ENCODE results near the gene LEFTY1.
A peak's percentile ranks its signal among the peaks of the same experiment; 100 is the strongest.
"Not testable (repeated sequence)": the region's sequence is repeated elsewhere in the genome, so short reads cannot be mapped to it uniquely, and the experiment has no call there.

Gene LEFTY1
- total RNA-seq: 0 to 0.15 (median 0) reads per million in 4 donors

DNA sequence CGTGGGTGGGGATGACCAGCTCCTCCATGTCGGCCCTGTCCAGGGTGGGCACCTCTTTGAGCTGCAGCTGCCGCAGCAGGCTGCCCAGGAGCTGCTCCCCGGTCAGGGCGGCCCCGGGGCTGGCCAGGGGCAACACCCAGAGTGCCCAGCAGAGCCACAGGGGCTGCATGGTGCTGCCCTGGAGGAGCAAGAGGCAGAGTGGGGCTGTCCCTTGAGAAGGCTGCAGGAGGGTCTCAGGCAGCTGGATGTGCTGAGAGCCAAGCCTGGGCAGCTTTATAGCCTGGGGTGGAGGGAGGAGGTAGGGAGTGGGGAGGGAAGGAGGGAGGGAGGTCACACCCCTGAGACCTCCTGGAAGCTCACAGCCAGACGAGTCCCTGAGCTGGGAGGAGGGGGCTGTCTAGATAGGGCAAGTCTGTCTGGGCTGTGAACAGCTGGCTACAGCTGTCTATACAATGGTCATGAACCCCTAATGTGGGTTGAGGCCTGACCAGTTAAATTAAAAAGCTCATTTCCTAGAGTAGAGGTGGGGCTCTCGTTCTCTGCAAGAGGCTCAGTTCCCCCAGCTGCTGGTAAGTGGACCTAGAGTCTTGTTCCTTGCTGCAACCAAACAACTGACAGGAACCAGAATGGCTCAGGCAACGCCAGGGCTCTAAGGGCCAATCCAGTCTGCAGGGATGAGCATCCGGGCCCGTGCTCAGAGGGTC is at the start of gene LEFTY1:
TSS of gene LEFTY1 (minus strand) at position 249 of the 704 bp plus-strand sequence. CDS start at position 169, 80 bp downstream.
- no peak for DNase-seq

- DNase-seq: no peak
Observed at GRCh38 chr1:225937048-225937968, 48.4 kb upstream of the LEFTY1 start.

- DNase-seq: no peak
Observed at GRCh38 chr1:225936523-225936922, 47.6 kb upstream of the LEFTY1 start.

DNA sequence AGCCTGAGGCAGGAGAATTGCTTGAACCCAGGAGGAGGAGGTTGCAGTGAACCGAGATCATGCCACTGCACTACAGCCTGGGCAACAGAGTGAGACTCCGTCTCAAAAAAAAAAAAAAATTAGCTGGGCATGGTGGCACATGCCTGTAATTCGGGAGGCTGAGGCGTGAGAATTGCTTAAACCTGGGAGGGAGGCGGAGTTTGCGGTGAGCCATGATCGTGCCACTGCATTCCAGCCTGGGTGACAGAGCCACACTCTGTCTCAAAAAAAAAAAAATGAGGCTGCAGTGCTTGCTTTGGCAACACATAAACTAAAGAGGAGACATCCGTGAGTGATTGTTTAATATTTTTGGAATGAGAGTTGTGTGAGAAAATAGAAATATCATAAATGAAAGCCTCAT is 47.1 kb upstream of the LEFTY1 start:
- DNase-seq: not testable (repeated sequence)

GRCh38 chr1:225934711-225935110 is 45.8 kb upstream of the LEFTY1 start:
- no peak for DNase-seq

GRCh38 chr1:225933072-225933471 is 44.1 kb upstream of the LEFTY1 start:
- DNase-seq: no peak

DNA sequence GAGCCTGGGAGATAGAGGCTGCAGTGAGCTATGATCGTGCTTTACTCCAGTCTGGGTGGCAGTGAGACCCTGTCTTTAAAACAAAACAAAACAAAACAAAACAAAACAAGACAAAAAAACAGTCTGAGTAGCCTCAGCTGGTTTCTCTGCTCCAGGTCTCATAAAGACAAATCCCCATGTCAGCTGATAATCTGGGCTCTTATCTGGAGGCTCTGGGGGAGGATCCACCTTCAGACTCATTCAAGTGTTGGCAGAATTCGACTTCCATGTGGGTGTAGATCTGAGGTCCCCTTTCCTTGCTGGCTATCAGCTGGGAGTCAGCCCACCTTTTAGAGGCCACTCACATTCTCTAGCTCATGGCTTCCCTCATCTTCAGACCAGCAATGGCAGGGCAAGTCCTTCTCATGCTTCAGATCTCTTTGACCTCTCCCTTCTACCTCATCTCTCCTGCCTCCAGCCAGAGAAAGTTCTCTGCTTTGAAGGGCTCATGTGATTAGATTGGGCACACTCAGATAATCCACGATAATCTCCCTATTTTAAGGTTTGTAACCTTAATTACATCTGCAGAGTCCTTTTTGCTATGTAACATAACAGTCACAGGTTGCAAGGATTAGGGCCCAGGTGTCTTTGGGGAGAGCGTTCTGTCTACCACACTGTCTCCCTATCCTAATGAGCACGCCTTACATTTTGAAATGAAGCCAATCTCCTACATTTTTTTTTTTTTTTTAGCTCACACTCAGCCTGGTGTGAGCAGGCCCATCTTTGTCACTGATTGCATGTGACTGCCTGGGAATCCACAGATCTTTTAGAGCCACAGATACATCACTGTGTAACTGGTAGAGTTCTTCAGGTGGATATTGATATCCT is 42.6 kb upstream of the LEFTY1 start:
- DNase-seq: no peak

DNA sequence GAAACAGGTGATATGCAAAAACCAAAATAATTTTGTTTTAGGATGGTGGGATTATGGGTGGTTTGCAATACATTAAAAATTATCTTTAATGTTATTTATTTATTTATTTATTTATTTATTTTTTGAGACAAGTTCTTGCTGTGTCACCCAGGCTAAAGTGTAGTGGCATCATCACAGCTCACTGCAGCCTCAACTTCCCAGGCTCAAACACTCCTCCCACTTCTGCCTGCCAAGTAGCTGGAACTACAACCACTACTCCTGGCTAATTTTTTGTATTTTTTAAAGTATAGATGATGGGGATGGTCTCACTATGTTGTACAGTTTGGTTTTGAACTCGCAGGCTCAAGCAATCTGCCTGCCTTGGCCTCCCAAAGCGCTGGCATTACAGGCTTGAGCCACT is 41.6 kb upstream of the LEFTY1 start:
- DNase-seq: no peak

- not testable (repeated sequence) for DNase-seq
Observed at GRCh38 chr1:225929462-225929861, 40.5 kb upstream of the LEFTY1 start.

GRCh38 chr1:225928186-225929175 is 39.5 kb upstream of the LEFTY1 start:
- DNase-seq: peak in 1 of 5 donors; percentile 53

GRCh38 chr1:225926551-225927113 is 37.7 kb upstream of the LEFTY1 start:
- DNase-seq: no peak

- peak; percentile 89 to 97 (median 90) for DNase-seq
Observed at GRCh38 chr1:225923692-225924555, 35.0 kb upstream of the LEFTY1 start, which contains the start of gene PYCR2. TSS of gene PYCR2 (minus strand) at chr1:225924250. CDS start at chr1:225924110, 140 bp downstream.

GRCh38 chr1:225923381-225923691 is 34.4 kb upstream of the LEFTY1 start:
- no peak for DNase-seq

- no peak for DNase-seq
Observed at GRCh38 chr1:225921734-225922709, 33.1 kb upstream of the LEFTY1 start.

- DNase-seq: peak in 1 of 5 donors; percentile 38
Observed at GRCh38 chr1:225919906-225920305, 31.0 kb upstream of the LEFTY1 start.

DNA sequence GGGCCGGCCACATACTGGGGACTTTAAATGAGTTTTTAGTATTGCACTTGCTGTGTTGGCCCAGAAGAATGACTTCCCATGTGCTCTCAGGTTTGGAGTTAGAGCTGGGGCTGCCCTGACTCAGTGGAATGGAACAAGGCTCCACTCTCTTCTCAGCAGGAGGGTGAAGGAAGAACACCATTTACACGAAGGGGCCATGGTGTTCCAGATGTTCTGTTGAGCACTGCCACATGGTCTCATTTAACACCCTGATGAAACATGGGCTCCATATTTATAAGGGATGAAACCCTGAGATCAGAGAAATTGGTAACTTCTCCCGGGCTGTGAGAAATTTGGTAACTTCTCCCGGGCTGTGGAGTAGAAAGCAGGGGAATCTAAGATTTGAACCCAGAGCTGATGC is 29.3 kb upstream of the LEFTY1 start:
- no peak for DNase-seq

GRCh38 chr1:225917536-225917935 is 28.6 kb upstream of the LEFTY1 start:
- DNase-seq: no peak

- DNase-seq: no peak
Observed at GRCh38 chr1:225917101-225917500, 28.2 kb upstream of the LEFTY1 start.

DNA sequence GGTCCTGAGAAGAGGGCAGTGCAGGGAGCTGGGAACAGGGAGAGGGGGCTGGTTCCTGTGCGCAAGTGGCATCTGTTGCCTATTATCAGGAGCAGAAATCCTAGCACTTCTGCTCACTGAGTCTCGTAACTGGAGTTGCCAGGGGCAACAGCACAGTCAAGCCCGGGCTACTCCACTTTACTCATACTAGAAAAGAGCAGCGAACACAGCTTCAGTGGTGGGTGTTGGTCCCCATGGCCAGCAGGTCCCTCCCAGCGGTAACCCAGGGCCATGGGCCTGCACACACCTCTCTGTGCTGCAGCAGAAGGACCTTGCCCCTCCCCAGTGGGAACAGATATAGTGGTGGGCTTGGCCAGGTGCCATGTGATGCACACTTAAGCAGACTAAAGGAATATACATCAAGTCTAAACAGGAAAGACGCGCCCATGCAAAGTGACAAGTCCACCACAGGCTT is 26.6 kb upstream of the LEFTY1 start:
- no peak for DNase-seq
